Muscle layer of duodenum (tissue), 2 donors: ENCODE measurements around the gene ABLIM2.

Source experiments
- H3K27ac ChIP-seq: one replicate; pipeline ENCODE4 v1.7.0; 2013; ENCODE audit warnings: mild to moderate bottlenecking, low read length
- H3K27me3 ChIP-seq: one replicate; pipeline ENCODE4 v1.7.0; 2013; ENCODE audit warnings: low read depth, mild to moderate bottlenecking, control low read depth, low read length
- H3K36me3 ChIP-seq, 2 donors: one replicate each; pipeline ENCODE4 v1.7.0; 2013; ENCODE audit warnings: low read length in 2 of 2, control low read depth in 1 of 2, mild to moderate bottlenecking in 1 of 2; ENCODE audit not compliant: insufficient read depth in 2 of 2, control insufficient read depth in 1 of 2
- H3K4me1 ChIP-seq, 2 donors: one replicate each; pipeline ENCODE4 v1.7.0; 2013; ENCODE audit warnings: low read length in 2 of 2, mild to moderate bottlenecking in 2 of 2, control low read depth in 1 of 2, moderate library complexity in 1 of 2; ENCODE audit not compliant: insufficient read depth in 2 of 2, control insufficient read depth in 1 of 2
- H3K4me3 ChIP-seq, 2 donors: one replicate each; pipeline ENCODE4 v1.7.0; 2013; ENCODE audit warnings: low read length in 2 of 2, low read depth in 1 of 2, mild to moderate bottlenecking in 1 of 2
- H3K9me3 ChIP-seq, 2 donors: one replicate each; pipeline ENCODE4 v1.7.0; 2013; ENCODE audit warnings: low read length in 2 of 2, control low read depth in 1 of 2, mild to moderate bottlenecking in 1 of 2; ENCODE audit not compliant: control insufficient read depth in 1 of 2
- donor health status: healthy.

ABLIM2 gene

DNA sequence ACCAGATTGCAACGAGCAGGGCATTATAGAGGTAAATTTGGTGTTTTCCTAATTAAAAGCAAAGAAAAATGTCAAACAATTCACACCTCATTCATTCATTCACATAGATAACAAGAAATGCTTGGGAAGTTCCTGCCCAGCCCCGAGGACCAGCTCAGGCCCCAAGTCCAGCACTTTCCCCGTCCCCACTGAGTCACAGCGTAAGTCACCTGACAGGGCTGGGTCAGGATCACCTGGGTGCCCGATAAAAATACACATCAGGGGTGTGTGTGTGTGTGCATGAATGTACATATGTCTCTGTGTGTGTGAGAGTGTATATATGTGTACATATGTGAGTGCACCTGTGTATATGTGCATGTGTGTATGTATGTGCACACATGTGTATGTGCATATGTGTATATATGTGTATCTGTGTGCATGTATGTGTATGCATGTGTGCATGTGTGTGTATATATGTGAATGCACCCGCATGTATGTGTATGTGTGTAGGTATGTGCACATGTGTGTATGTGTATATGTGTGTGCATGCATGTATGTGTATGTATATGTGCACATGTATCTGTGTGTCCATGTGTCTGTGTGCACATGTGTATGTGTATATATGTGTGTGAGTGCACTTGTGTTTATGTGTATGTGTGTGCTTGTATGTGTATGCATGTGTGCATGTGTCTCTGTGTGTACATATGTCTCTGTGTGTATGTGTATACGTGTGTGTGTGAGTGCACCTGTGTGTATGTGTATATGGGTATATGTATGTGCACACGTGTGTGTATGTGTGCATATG, 21.9 kb upstream of the ABLIM2 start:
- Histone ChIP-seq H3K27ac (no peak overlapping the region), H3K9me3 (no peaks in the 10 kb centered on the region), H3K4me1 (peaks cover 0 to 8% of the 10 kb centered on the region in 2 donors), H3K4me3 (no peak overlapping the region), H3K36me3 (no peaks in the 10 kb centered on the region), H3K27me3 (no peaks in the 10 kb centered on the region)

DNA sequence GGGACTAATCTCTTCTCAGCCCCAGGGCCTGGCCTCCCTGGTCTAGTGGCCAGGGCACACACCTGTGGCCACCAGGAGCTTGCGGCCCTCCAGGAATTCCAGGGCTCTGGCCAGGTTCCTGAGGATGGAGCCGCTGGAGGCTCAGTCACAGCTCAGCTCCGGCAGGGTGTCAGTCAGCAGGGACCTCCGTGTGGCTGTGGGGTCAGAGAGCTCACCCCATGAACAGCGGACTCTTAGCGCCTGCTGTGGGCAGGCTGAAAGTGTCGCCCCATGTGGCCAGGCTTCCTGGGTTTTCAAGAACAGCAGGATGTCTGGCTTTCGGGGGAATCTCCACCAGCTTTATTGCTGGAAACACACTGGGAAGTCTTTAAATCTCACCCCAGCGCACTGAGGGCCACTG, 21.2 kb upstream of the ABLIM2 start:
- Histone ChIP-seq H3K36me3 (no peaks in the 10 kb centered on the region), H3K4me3 (no peak overlapping the region), H3K9me3 (no peaks in the 10 kb centered on the region), H3K27me3 (no peaks in the 10 kb centered on the region), H3K4me1 (peaks cover 0 to 8% of the 10 kb centered on the region in 2 donors), H3K27ac (no peak overlapping the region)

DNA sequence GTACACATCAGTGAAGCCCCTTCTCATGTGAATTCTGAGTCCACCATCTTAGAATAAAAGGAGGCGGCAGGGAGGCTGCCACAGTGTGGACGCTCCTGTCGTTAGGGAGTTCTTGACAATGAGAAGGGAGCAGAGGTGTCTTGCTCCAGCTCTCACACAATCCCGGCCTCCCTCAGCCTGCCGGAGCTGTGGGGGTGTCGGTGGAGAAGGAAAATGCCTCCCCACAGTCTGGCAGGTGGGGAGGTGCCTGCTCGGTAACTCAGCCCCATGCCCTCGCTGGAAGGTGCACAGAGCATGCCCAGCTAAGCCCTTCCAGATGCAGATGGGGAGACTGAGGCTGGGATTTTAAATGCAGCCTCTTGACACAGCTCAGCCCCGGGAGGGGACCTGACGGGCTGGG, 20.5 kb upstream of the ABLIM2 start:
- no peaks in the 10 kb centered on the region for H3K9me3 ChIP-seq
- no peak overlapping the region for H3K4me3 ChIP-seq
- H3K4me1 ChIP-seq, result peaks cover 0 to 8% of the 10 kb centered on the region in 2 donors

DNA sequence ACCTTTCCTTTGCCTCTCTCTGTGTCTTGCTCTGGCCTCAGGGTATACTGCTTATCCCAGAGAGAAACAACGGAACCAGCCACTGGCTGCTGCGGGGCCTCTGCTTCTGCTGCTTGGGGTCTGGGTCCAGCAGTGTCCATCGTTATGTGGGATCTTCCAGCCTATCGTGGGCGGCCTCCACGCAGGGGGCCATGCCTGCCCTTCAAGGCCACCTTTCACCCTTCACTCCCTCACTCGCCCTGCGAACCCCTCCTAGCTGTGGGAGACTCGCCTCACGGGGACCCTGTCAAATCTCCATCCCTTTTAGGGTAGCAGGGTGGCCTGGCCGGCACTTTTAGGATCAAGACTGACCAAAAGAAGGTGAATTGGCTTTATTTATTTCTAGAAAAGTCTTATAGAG, 19.3 kb upstream of the ABLIM2 start:
- H3K9me3 ChIP-seq, result no peaks in the 10 kb centered on the region
- H3K27me3 ChIP-seq, result no peaks in the 10 kb centered on the region
- peaks cover 0 to 4% of the 10 kb centered on the region in 2 donors for H3K4me1 ChIP-seq
- H3K36me3 ChIP-seq, result no peaks in the 10 kb centered on the region
- H3K4me3 ChIP-seq, result no peak overlapping the region
- no peak overlapping the region for H3K27ac ChIP-seq

More for the DNA sequence above, 20.5 kb upstream of the ABLIM2 start:
- H3K27ac ChIP-seq, result no peak overlapping the region
- no peaks in the 10 kb centered on the region for H3K27me3 ChIP-seq
- no peaks in the 10 kb centered on the region for H3K36me3 ChIP-seq

DNA sequence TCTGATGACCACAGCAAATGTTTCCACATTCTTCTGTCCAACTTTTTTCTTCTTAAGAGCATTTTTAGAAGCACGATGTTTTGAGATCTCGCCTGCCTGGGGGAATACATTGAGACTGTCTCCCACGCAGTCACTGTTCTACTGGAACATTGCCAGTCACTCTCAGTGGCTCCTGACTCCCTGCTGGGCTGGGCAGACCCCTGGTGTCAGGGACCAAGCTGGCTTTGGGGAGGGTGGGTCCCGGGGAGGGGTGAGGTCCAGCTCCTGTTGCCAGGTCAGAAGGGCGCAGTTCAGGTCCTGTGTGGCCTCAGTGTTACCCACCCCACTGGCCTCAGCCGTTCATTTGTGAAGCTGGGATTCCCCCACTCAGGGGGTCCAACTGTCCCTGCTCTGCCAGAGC, 18.9 kb upstream of the ABLIM2 start:
- H3K9me3 ChIP-seq, result no peaks in the 10 kb centered on the region
- H3K4me1 ChIP-seq, result peaks cover 0 to under 1% of the 10 kb centered on the region in 2 donors
- no peaks in the 10 kb centered on the region for H3K36me3 ChIP-seq
- no peak overlapping the region for H3K4me3 ChIP-seq
- no peak overlapping the region for H3K27ac ChIP-seq
- no peaks in the 10 kb centered on the region for H3K27me3 ChIP-seq

DNA sequence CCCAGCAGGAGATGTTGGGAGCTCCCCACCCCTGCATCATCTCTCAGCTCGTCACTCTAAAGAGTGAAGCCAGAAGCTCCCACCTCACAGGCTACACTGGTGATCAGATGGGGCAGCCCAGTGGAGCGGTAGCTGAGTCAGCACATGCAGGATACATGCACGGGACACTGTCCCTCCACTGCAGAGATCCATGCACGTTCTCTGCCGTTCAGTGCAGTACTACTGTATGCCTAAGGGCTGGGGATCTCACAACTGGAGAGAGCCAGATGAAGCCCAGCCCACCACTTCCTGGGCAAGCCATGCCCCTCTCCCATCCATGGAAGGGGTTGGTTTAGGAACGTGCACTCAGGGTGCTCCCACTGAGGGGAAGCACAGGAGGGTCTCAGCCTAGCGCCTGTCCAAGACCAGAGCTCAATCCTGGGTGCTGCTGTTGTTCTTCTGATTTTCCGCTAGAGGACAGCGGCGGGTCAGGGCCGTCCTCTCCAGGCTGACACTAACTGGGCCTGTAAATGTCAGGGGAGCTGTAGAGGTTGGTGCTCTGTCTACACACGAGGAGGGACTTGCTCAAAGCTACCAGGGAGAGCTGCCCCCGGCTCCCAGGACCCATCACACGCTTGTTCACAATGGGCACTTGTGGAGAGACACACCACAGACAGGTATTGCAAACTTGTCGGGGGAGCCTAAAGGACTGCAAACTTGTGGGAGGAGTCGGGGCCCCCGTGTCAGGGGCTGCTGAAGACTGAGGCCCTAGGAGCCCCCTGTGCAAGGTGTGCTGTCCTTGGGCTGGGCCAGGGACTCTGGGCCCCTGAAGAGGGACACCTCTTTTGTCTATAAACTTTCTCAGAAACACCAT, 18.2 kb upstream of the ABLIM2 start:
- H3K27ac ChIP-seq, result no peak overlapping the region
- no peaks in the 10 kb centered on the region for H3K9me3 ChIP-seq

DNA sequence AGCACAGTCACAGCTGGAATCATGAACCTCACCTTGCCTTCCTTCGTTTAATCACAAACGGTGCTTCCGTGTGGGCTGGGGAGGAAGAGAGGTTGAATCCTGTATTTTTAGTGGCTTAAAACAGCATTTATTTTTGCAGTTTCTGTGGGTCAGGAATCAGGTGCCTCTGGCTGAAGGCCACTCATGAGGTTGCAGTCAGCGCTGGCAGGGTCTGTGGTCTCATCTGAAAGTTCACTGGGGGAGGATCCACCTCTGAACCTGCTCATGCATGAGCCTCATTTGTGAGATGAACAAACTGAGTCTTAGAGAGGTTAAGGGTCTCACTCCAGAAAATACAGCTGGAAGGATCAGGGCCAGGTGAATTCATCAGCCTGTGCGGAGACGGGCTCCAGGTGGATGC, 17.1 kb upstream of the ABLIM2 start:
- Histone ChIP-seq H3K4me3 (no peak overlapping the region), H3K4me1 (no peaks in the 10 kb centered on the region), H3K27ac (no peak overlapping the region), H3K36me3 (no peaks in the 10 kb centered on the region), H3K9me3 (no peaks in the 10 kb centered on the region), H3K27me3 (no peaks in the 10 kb centered on the region)

More for the DNA sequence above, 18.2 kb upstream of the ABLIM2 start:
- no peaks in the 10 kb centered on the region for H3K27me3 ChIP-seq
- no peaks in the 10 kb centered on the region for H3K36me3 ChIP-seq
- H3K4me3 ChIP-seq, result no peak overlapping the region
- no peaks in the 10 kb centered on the region for H3K4me1 ChIP-seq

DNA sequence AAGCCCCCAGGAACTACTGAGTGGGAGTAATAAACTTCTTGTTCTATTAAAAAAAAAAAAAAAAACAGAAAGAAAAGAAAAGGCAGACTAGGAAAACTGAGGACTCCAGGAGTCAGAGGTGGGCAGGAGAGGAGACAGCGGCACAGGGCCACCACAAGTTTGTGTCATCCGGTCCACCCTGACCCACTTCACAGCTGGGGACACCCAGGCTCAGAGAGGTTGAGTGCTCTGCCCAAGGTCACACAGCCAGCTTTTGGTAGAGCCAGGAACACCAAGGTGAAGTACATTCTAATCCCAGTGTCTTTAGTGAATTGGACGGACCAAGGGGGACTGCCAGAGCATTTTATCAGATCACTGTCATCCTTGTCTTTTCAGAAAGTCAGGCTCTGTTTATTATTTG, 16.4 kb upstream of the ABLIM2 start:
- Histone ChIP-seq H3K4me3 (no peak overlapping the region), H3K4me1 (no peaks in the 10 kb centered on the region), H3K36me3 (no peaks in the 10 kb centered on the region), H3K27ac (no peak overlapping the region), H3K9me3 (no peaks in the 10 kb centered on the region), H3K27me3 (no peaks in the 10 kb centered on the region)

DNA sequence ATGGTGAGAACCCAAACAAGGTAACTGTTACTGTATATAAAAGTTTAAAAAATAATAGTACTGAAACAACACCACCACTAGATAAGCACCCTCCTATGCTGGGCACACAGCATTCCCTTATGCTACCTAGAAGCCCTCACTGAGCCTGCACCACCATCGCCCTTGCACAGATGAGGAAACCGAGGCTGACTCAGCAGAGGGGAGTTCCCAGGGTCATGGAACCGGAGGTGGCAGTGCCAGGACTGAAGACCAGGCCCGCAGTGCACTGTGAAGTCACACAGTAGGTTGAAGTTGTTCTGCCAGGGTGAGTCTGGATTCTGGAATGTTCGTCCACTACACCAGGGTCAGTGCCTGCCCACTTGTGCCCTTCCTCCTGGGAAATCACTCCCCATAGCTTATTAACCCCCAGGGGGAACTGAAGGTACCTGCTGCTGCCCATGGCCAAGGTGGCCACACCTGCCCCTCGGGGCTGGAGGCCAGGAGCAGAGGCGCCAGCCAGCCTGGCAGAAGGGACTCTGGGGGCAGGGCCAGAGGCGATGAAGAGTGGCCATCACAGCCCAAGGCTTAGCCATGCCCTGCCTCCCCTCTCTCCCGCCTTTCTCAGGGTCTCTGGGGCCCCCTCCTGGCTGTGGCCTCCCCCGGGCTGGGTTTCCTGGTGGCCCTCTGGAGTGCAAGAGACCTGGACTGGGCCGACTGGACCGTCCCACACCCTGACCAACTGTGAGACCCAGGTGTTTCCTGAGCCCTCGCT, 15.1 kb upstream of the ABLIM2 start:
- H3K27me3 ChIP-seq, result no peaks in the 10 kb centered on the region
- peaks cover 0 to 3% of the 10 kb centered on the region in 2 donors for H3K9me3 ChIP-seq
- H3K4me3 ChIP-seq, result no peak overlapping the region
- no peaks in the 10 kb centered on the region for H3K36me3 ChIP-seq
- H3K27ac ChIP-seq, result no peak overlapping the region
- H3K4me1 ChIP-seq, result no peaks in the 10 kb centered on the region

DNA sequence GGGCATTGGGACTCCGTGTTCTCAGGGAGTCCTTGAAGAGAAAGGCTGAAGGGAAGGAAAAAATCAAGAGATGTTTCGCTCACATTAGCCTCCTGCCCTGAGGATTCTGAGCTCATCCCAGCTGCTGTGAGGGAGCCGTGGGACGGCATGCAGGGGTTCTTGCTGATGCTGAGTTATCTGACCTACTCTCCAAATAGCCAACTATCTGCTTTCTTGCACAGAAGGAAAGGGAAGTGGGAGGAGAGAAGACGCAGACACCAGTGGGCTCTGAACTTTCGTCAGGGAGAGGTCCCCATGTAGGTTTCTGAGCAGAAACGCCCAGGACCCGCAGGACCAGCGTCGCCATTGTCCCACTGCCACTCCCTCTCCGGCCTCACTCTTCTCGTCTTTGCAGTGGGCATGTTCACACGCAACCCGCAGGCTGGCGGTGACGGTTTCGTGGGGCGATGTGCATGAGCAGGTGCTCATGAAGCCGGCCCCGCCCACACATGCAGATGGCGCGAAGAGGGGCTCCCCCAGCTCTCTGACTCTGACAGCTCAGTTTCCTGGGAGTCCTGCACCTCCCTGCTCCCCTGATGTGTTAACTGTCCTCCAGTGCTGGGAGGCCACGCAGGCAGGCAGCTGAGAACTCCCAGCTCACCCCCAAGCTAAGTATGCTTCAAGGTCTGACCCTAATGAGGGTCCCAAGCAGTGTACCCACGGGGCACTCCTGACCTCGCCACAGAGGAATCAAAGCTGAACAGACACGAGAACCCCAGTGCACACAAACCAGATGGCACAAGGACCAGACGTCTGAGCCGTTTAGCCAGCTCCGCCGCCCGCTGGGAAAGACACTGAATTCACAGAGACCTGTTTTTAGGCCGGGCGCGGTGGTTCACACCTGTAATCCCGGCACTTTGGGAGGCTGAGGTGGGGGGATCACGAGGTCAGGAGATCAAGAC, 13.6 kb upstream of the ABLIM2 start:
- Histone ChIP-seq H3K9me3 (peaks cover 0 to 8% of the 10 kb centered on the region in 2 donors), H3K27me3 (no peaks in the 10 kb centered on the region), H3K36me3 (no peaks in the 10 kb centered on the region), H3K27ac (no peak overlapping the region), H3K4me3 (no peak overlapping the region), H3K4me1 (no peaks in the 10 kb centered on the region)
